SK-N-MC (cell line): ENCODE results near the gene NTSR1.

Source experiments
- DNase-seq: peaks from one replicate; pipeline ENCODE4 v3.0.0-alpha.2; 2011; ENCODE audit warnings: low read depth, low spot score
- H3K27ac ChIP-seq: fragments of 200-600 bp; sonication (generic); 2 replicates; pipeline ENCODE4 v1.5.1; 2016; ENCODE audit warnings: mixed run types
- H3K36me3 ChIP-seq: fragments of 200-600 bp; sonication (generic); 2 replicates; pipeline ENCODE4 v1.6.1; 2017; ENCODE audit warnings: antibody characterized with exemption, low read length, mixed read lengths; ENCODE audit not compliant: insufficient read depth
- H3K4me3 ChIP-seq: fragments of 200-600 bp; sonication (generic); 2 replicates; pipeline ENCODE4 v1.5.1; 2016
- H3K9ac ChIP-seq: fragments of 200-600 bp; sonication (generic); 2 replicates; pipeline ENCODE4 v1.8.0; 2017; ENCODE audit warnings: mixed run types, mixed read lengths; ENCODE audit not compliant: insufficient read length
- H3K9me3 ChIP-seq: fragments of 200-600 bp; sonication (generic); 2 replicates; pipeline ENCODE4 v1.6.1; 2017; ENCODE audit warnings: low read depth, mild to moderate bottlenecking, antibody characterized with exemption, low read length, moderate library complexity, mixed read lengths
- EZH2 ChIP-seq: fragments of 200-600 bp; sonication (generic); IDR thresholded peaks from one replicate; pipeline ENCODE4 v1.6.1; 2017; ENCODE audit warnings: antibody characterized with exemption

The NTSR1 gene

GRCh38 chr20:62811720-62812119 is 103.1 kb downstream of the NTSR1 start:
- no peak overlapping the region for H3K9ac ChIP-seq
- no peak overlapping the region for H3K27ac ChIP-seq
- TF ChIP-seq EZH2, result no peak
- no peak for DNase-seq
- H3K36me3 ChIP-seq, result peaks cover 16% of the 10 kb centered on the region; the same call in 1 of the 2 replicates
- no peak overlapping the region for H3K4me3 ChIP-seq
- no peaks in the 10 kb centered on the region for H3K9me3 ChIP-seq
